ENCODE measurements around the gene MAP4K2.

- TF ChIP-seq ZNF331 (CRISPR knock-in tag; IDR thresholded peaks at IDR 0.05): no peak; the same call in 1 of the 2 replicates
- TF ChIP-seq, protein P1, sequence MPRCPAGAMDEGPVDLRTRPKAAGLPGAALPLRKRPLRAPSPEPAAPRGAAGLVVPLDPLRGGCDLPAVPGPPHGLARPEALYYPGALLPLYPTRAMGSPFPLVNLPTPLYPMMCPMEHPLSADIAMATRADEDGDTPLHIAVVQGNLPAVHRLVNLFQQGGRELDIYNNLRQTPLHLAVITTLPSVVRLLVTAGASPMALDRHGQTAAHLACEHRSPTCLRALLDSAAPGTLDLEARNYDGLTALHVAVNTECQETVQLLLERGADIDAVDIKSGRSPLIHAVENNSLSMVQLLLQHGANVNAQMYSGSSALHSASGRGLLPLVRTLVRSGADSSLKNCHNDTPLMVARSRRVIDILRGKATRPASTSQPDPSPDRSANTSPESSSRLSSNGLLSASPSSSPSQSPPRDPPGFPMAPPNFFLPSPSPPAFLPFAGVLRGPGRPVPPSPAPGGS (CRISPR knock-in tag; IDR thresholded peaks at IDR 0.05): 0 out of 2 replicates have a peak, but pooled peaks have one; percentile 8
- TF ChIP-seq NFIC (IDR thresholded peaks at IDR 0.05; ENCODE audit: low read length): no peak
- no peak for TF ChIP-seq CTCF (CRISPR knock-in tag; IDR thresholded peaks at IDR 0.05)
- no peak for TF ChIP-seq ZNF121 (CRISPR knock-in tag; IDR thresholded peaks at IDR 0.05)
- TF ChIP-seq ZNF615 (CRISPR knock-in tag; IDR thresholded peaks at IDR 0.05; ENCODE audit: borderline replicate concordance): no peak
Measured at GRCh38 chr11:64810891-64811272, 7.9 kb upstream of the MAP4K2 start.
